Liver (tissue), 9 donors: ENCODE data around the gene RAB27B. TPM values are rescaled to one million over a fixed set of nuclear protein-coding genes. Genes with fewer than 3 reads are reported as not detected.

Experiments
- DNase-seq: peaks from one replicate; pipeline ENCODE4 v3.0.0-alpha.2; 2017; ENCODE audit warnings: low spot score
- H3K27ac ChIP-seq, 2 donors: one replicate each; pipeline ENCODE4 v1.7.0; 2013; ENCODE audit warnings: inconsistent platforms in 2 of 2, low read length in 2 of 2, control low read depth in 1 of 2, low read depth in 1 of 2, mild to moderate bottlenecking in 1 of 2
- H3K27me3 ChIP-seq, 4 donors: one replicate each; pipeline versions ENCODE4 v1.6.1 to v1.7.0; 2013; ENCODE audit warnings: low read length in 3 of 4, inconsistent platforms in 1 of 4, mild to moderate bottlenecking in 1 of 4, moderate library complexity in 1 of 4; ENCODE audit not compliant: control insufficient read depth in 4 of 4, insufficient read depth in 4 of 4
- H3K36me3 ChIP-seq, 4 donors: one replicate each; pipeline versions ENCODE4 v1.6.1 to v1.7.0; 2013; ENCODE audit warnings: low read length in 3 of 4, mild to moderate bottlenecking in 3 of 4, low read depth in 1 of 4, moderate library complexity in 1 of 4; ENCODE audit not compliant: control insufficient read depth in 4 of 4, insufficient read depth in 3 of 4
- H3K4me1 ChIP-seq, 4 donors: one replicate each; pipeline versions ENCODE4 v1.6.1 to v1.7.0; 2013; ENCODE audit warnings: low read length in 3 of 4, mild to moderate bottlenecking in 3 of 4, moderate library complexity in 1 of 4; ENCODE audit not compliant: control insufficient read depth in 4 of 4, insufficient read depth in 4 of 4
- H3K4me3 ChIP-seq, 3 donors: one replicate each; pipeline versions ENCODE4 v1.6.1 to v1.7.0; 2013; ENCODE audit warnings: low read length in 3 of 3, control low read depth in 1 of 3, low read depth in 1 of 3, mild to moderate bottlenecking in 1 of 3
- H3K9ac ChIP-seq, 2 donors: one replicate each; pipeline ENCODE4 v1.7.0; 2013; ENCODE audit warnings: low read length in 2 of 2, mild to moderate bottlenecking in 2 of 2, moderate library complexity in 2 of 2, control low read depth in 1 of 2, low read depth in 1 of 2
- H3K9me3 ChIP-seq, 4 donors: one replicate each; pipeline versions ENCODE4 v1.6.1 to v1.7.0; 2013; ENCODE audit warnings: low read length in 3 of 4; ENCODE audit not compliant: control insufficient read depth in 4 of 4
- EGR1 ChIP-seq, 2 donors: IDR thresholded peaks; 2 replicates each; pipeline ENCODE4 v1.6.1; 2016 to 2018; ENCODE audit warnings: antibody characterized with exemption in 2 of 2, low read depth in 2 of 2
- FOXA1 ChIP-seq: IDR thresholded peaks from 2 replicates; pipeline ENCODE4 v1.6.1; 2016; ENCODE audit warnings: antibody characterized with exemption
- FOXA2 ChIP-seq: IDR thresholded peaks from 2 replicates; pipeline ENCODE4 v1.6.1; 2016; ENCODE audit warnings: antibody characterized with exemption
- GABPA ChIP-seq, 2 donors: IDR thresholded peaks in 1 of 2; conservative IDR thresholded peaks in 1 of 2; 2 replicates each; pipeline ENCODE4 v1.6.1; 2016; ENCODE audit warnings: antibody characterized with exemption in 2 of 2, mild to moderate bottlenecking in 1 of 2, moderate library complexity in 1 of 2
- HNF4A ChIP-seq, 2 donors: conservative IDR thresholded peaks; 2 replicates each; pipeline ENCODE4 v1.6.1; 2016; ENCODE audit warnings: antibody characterized with exemption in 2 of 2, mild to moderate bottlenecking in 2 of 2
- HNF4G ChIP-seq: IDR thresholded peaks from 2 replicates; pipeline ENCODE4 v1.6.1; 2016; ENCODE audit warnings: antibody characterized with exemption
- JUND ChIP-seq, 2 donors: IDR thresholded peaks; 2 replicates each; pipeline ENCODE4 v1.6.1; 2016; ENCODE audit warnings: antibody characterized with exemption in 2 of 2
- NR2F2 ChIP-seq: IDR thresholded peaks from 2 replicates; pipeline ENCODE4 v1.6.1; 2016; ENCODE audit warnings: antibody characterized with exemption
- RAD21 ChIP-seq, 2 donors: IDR thresholded peaks; 2 replicates each; pipeline ENCODE4 v1.6.1; 2016; ENCODE audit warnings: antibody characterized with exemption in 2 of 2, mild to moderate bottlenecking in 2 of 2
- RXRA ChIP-seq, 2 donors: IDR thresholded peaks; 2 replicates each; pipeline ENCODE4 v1.6.1; 2017 to 2018; ENCODE audit warnings: antibody characterized with exemption in 2 of 2, mild to moderate bottlenecking in 1 of 2
- SP1 ChIP-seq: IDR thresholded peaks from 2 replicates; pipeline ENCODE4 v1.6.1; 2018; ENCODE audit warnings: antibody characterized with exemption, mild to moderate bottlenecking
- TAF1 ChIP-seq: conservative IDR thresholded peaks from 2 replicates; pipeline ENCODE4 v1.6.1; 2016; ENCODE audit warnings: antibody characterized with exemption, mild to moderate bottlenecking
- YY1 ChIP-seq: IDR thresholded peaks from 2 replicates; pipeline ENCODE4 v1.6.1; 2016; ENCODE audit warnings: antibody characterized with exemption, mild to moderate bottlenecking
- ZBTB33 ChIP-seq: IDR thresholded peaks from 2 replicates; pipeline ENCODE4 v1.6.1; 2016; ENCODE audit warnings: antibody characterized with exemption
- WGBS: extraction: QIAGEN DNeasy Blood & Tissue Kit; methylation state at CpG from one replicate; pipeline ENCODE4 v1.1.7; 2013; 5-methylcytosine and 5-hydroxymethylcytosine counted together
- polyA plus RNA-seq, 2 donors: library from polyadenylated mRNA; stranded (reverse) in 1 of 2; unstranded in 1 of 2; fragments of 200-250 nt in 1 of 2; fragments of >200 nt in 1 of 2; fragmentation: Nextera tagmentation in 1 of 2; extraction: Ambion mirVana in 1 of 2; gene quantifications; one replicate each; pipeline versions ENCODE4 v1.2.1 to v1.2.3, GENCODE V29; 2013 to 2015
- total RNA-seq, 2 donors: library from RNA; depleted of rRNA; stranded (reverse); fragments of >200 nt; gene quantifications; one replicate each; pipeline ENCODE4 v1.2.3, GENCODE V29; 2014
- TF ChIP-seq, protein P1 (sequence below): IDR thresholded peaks from 2 replicates; pipeline ENCODE4 v1.6.1; 2016; ENCODE audit warnings: antibody characterized with exemption, mild to moderate bottlenecking
- TF ChIP-seq, protein P2 (sequence below): fragments of 150-350 bp; IDR thresholded peaks from 2 replicates; pipeline ENCODE4 v1.5.1; 2017; ENCODE audit warnings: improper control_type of control experiment, low read depth, low read length; ENCODE audit not compliant: missing input control
- TF ChIP-seq, protein P3 (sequence below): IDR thresholded peaks from 2 replicates; pipeline ENCODE4 v1.6.1; 2016; ENCODE audit warnings: antibody characterized with exemption
- donor health status: healthy.
- donor health status: healthy.
- donor health status: healthy.
- donor health status: healthy.
- donor health status: healthy.

RAB27B gene
- total and polyA plus RNA-seq, 4 donors, result 0.13 to 4.5 (median 0.24) TPM

- no peak overlapping the region for H3K9ac ChIP-seq
- no peaks in the 10 kb centered on the region for H3K9me3 ChIP-seq
- WGBS, result 87% methylated on average over 6 of the region's 6 CpGs
- H3K4me1 ChIP-seq, result no peaks in the 10 kb centered on the region
- H3K4me3 ChIP-seq, result no peak overlapping the region
- H3K36me3 ChIP-seq, result peaks cover 0 to 2% (median 0%) of the 10 kb centered on the region in 4 donors
- no peaks in the 10 kb centered on the region for H3K27me3 ChIP-seq
- no peak for DNase-seq
- no peak overlapping the region for H3K27ac ChIP-seq
- TF ChIP-seq FOXA1 (no peak), HNF4A (conservative IDR thresholded peaks at IDR 0.05) (no peak), EGR1 (IDR thresholded peaks at IDR 0.05; ENCODE audit: low read depth in 2 of 2) (no peak), TAF1 (no peak), JUND (IDR thresholded peaks at IDR 0.05) (no peak), NR2F2 (no peak), YY1 (no peak), HNF4G (no peak), SP1 (no peak), GABPA (IDR thresholded peaks at IDR 0.05 in 1 of 2, conservative IDR thresholded peaks at IDR 0.05 in 1 of 2) (no peak)
- TF ChIP-seq, protein P1, sequence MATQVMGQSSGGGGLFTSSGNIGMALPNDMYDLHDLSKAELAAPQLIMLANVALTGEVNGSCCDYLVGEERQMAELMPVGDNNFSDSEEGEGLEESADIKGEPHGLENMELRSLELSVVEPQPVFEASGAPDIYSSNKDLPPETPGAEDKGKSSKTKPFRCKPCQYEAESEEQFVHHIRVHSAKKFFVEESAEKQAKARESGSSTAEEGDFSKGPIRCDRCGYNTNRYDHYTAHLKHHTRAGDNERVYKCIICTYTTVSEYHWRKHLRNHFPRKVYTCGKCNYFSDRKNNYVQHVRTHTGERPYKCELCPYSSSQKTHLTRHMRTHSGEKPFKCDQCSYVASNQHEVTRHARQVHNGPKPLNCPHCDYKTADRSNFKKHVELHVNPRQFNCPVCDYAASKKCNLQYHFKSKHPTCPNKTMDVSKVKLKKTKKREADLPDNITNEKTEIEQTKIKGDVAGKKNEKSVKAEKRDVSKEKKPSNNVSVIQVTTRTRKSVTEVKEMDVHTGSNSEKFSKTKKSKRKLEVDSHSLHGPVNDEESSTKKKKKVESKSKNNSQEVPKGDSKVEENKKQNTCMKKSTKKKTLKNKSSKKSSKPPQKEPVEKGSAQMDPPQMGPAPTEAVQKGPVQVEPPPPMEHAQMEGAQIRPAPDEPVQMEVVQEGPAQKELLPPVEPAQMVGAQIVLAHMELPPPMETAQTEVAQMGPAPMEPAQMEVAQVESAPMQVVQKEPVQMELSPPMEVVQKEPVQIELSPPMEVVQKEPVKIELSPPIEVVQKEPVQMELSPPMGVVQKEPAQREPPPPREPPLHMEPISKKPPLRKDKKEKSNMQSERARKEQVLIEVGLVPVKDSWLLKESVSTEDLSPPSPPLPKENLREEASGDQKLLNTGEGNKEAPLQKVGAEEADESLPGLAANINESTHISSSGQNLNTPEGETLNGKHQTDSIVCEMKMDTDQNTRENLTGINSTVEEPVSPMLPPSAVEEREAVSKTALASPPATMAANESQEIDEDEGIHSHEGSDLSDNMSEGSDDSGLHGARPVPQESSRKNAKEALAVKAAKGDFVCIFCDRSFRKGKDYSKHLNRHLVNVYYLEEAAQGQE, result no peak
- TF ChIP-seq, protein P2, sequence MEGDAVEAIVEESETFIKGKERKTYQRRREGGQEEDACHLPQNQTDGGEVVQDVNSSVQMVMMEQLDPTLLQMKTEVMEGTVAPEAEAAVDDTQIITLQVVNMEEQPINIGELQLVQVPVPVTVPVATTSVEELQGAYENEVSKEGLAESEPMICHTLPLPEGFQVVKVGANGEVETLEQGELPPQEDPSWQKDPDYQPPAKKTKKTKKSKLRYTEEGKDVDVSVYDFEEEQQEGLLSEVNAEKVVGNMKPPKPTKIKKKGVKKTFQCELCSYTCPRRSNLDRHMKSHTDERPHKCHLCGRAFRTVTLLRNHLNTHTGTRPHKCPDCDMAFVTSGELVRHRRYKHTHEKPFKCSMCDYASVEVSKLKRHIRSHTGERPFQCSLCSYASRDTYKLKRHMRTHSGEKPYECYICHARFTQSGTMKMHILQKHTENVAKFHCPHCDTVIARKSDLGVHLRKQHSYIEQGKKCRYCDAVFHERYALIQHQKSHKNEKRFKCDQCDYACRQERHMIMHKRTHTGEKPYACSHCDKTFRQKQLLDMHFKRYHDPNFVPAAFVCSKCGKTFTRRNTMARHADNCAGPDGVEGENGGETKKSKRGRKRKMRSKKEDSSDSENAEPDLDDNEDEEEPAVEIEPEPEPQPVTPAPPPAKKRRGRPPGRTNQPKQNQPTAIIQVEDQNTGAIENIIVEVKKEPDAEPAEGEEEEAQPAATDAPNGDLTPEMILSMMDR, result no peak
Measured at GRCh38 chr18:54910161-54910919, 82.1 kb downstream of the RAB27B start.

DNA sequence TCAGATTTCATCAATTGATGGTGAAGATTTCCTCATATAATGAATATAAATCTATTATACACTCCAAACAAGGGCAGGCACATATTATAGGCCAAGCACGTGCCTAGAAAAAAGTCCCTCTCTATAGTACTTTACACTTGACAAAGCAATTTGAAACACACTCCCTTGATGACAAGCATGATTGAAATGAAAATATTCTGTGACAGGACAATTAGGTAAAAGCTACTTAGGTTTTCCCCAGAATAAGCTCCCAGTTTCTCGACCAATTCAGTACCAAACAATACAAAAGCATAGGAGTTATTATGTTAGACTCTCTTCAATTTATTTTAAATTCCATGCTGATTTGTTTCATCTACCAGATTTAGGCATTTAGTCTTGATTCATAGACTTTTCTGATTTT is 83.3 kb downstream of the RAB27B start:
- DNase-seq, result no peak
- H3K27me3 ChIP-seq, result no peaks in the 10 kb centered on the region
- H3K27ac ChIP-seq, result no peak overlapping the region
- peaks cover 0 to 2% (median under 1%) of the 10 kb centered on the region in 4 donors for H3K36me3 ChIP-seq
- H3K9me3 ChIP-seq, result no peaks in the 10 kb centered on the region
- no peaks in the 10 kb centered on the region for H3K4me1 ChIP-seq
- TF ChIP-seq, protein P1, result no peak
- TF ChIP-seq EGR1 (IDR thresholded peaks at IDR 0.05; ENCODE audit: low read depth in 2 of 2), result no peak
- TF ChIP-seq SP1, result no peak
- no peak for TF ChIP-seq FOXA2
- TF ChIP-seq, protein P3, sequence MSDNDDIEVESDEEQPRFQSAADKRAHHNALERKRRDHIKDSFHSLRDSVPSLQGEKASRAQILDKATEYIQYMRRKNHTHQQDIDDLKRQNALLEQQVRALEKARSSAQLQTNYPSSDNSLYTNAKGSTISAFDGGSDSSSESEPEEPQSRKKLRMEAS, result no peak
- TF ChIP-seq NR2F2, result no peak
- TF ChIP-seq TAF1, result no peak
- TF ChIP-seq YY1, result no peak
- no peak for TF ChIP-seq ZBTB33
- TF ChIP-seq HNF4A (conservative IDR thresholded peaks at IDR 0.05), result no peak
- no peak for TF ChIP-seq JUND (IDR thresholded peaks at IDR 0.05)
- no peak for TF ChIP-seq RXRA (IDR thresholded peaks at IDR 0.05)
- no peak for TF ChIP-seq HNF4G
- TF ChIP-seq, protein P2, result no peak
- no peak for TF ChIP-seq GABPA (IDR thresholded peaks at IDR 0.05 in 1 of 2, conservative IDR thresholded peaks at IDR 0.05 in 1 of 2)
- no peak for TF ChIP-seq RAD21 (IDR thresholded peaks at IDR 0.05)
- H3K4me3 ChIP-seq, result no peak overlapping the region
- H3K9ac ChIP-seq, result no peak overlapping the region
- 88% methylated on average over 2 of the region's 2 CpGs for WGBS
